GM18870 (cell line): ENCODE results near the gene CCDC50.

Source experiments
- ATAC-seq: cut with Tn5 transposase; IDR thresholded peaks from one replicate; pipeline ENCODE4 v1.9.1; 2021; ENCODE audit warnings: moderate library complexity; ENCODE audit not compliant: unreplicated experiment

The CCDC50 gene

DNA sequence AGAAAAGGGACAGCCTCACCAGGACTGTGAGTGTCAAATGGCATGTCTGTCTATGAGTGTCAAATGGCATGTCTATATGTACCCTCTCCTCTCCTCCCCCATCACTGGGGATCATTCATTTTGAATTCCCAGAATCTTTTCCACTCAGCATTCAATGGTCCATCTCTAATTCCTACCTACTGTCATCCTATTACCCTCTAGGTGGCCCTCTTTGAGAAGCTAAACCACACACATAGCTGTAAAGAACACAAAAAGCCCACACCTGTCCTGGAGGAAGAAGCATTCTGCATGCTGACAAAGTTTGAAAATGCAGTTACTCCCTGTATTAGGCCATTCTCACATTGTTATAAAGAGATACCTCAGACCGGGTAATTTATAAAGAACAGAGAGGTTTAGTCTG, 85.5 kb downstream of the CCDC50 start:
- no peak for ATAC-seq

DNA sequence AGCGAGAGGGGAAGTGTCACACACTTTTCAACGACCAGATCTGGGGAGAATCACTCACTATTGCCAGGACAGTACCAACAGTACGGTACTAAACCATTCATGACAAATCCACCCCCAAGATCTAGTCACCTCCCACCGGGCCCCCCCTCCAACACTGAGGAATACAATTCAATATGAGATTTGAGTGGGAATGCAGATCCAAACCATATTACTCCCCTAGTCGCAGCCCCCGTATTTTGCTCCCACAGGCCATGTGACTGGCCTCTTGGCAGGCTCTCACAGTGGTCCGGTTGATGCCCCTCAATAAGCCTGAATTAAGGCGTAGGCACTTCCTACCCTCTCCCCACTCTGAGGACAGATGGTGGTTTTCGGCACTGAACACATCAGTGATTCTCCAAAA, 86.4 kb downstream of the CCDC50 start:
- no peak for ATAC-seq

DNA sequence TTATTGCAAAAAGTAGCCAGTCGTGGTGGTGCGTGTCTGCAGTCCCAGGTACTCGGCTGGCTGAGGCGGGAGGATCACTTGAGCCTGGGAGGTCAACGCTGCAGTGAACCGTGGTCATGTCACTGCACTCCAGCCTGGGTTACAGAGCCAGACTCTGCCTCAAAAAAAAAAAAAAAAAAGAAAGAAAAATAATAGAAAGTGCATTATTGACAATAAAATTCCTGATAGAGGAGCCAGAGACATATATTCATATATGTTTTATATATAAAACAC, 88.2 kb downstream of the CCDC50 start:
- ATAC-seq: no peak

DNA sequence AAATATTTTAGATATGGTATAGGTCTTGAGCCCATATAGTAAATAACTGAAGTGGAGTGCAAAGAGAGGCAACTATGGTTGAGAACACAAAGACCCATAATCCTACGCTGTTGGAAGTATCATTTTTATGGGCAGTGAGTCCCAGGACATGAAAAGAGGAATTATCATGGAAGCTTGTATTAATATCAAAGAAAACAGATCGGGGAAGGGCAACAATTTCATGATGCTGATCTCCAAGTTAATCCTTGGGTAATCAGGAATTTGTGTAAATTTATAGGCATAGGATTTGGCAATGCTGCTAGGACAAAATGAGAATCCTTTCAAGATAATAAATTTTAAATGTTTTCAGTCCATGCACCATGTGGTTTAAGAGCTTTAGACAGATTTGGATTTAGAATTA, 91.6 kb downstream of the CCDC50 start:
- no peak for ATAC-seq

DNA sequence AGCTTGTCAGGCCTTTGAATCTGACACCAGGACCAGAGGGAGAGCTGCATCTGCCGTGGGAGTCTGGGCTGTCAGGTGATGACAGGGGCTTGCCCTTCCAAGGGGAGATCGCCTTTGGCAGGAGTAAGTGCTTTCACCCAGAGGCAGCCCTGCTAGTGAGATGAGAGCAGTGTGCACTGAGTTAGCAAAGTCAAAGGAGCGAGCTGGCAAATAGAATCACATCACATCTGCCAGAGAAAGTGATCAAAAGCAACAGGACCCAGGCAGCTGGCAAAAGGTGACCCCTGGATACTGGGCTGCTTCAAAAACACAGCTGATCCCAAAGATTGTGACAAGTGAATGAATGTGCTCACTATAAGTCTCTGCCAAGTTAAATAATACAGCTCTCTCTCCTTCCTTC, 95.7 kb downstream of the CCDC50 start:
- no peak for ATAC-seq

DNA sequence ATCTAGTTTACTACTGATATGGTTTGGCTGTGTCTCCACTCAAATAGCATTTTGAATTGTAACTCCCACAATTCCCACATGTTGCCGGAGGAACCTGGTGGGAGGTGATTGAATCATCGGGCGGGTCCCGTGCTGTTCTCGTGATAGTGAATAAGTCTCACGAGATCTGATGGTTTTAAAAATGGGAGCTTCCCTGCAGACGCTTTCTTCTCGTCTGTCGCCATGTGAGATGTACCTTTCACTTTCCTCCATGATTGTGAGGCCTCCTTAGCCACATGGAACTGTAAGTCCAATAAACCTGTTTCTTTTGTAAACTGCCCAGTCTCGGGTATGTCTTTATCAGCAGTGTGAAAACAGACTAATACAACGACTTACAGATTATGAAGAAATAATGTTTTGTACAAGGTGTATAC, 96.1 kb downstream of the CCDC50 start:
- no peak for ATAC-seq

DNA sequence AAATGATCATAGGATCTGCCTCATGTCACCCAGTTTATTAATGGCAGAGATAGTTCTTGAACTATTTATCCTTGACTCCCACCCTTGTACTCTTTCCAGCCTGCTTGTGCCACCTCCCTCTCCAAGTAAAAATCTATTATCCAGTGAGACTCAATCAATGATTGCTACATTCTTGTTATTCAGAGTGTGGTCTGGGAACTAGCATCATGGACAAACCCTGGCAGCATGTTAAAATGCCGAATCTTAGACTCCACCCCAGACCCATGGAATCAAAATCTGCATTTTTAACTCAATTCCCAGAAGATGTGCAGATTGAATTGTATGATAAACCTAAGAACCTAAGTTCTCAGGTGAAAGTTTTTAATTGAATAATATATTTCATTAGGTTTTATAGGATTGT, 97.1 kb downstream of the CCDC50 start:
- ATAC-seq: no peak

DNA sequence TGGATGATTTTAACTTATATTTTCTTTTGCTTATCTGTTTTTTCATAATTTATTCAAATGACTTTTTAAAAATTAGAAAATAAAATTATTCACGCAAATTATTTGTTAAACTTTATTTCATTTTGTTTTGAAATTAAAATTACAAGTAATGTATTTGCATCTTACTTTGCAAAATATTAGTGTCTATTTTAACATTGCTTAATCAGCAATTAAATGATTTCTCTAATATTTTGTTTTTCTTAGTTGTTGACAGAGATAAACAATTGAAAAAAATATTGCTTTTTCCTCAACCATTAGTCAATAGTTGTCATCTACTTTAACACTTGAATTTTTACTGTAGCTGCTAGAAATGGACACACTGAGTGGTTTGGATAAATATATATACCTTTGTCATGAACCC, 99.0 kb downstream of the CCDC50 start:
- ATAC-seq: no peak

DNA sequence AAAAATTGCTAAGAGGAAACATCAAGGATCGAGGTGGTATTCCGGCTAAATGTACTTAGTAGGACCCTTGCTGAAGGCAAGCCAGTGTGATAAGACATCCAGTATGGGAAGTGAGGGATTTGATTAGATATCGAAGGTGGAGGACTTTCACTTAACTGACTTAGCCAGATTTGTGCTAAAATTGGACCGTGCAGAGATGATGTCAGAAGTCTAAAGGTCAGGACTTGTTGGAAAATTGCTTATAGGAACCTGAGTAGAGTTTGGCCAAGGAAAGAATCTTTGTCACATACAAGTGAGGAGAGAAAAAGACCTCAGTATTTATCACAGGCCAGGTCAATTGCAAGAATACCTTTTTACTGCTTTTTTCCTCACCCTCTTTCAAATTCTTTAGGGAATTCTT, 100.9 kb downstream of the CCDC50 start:
- no peak for ATAC-seq

DNA sequence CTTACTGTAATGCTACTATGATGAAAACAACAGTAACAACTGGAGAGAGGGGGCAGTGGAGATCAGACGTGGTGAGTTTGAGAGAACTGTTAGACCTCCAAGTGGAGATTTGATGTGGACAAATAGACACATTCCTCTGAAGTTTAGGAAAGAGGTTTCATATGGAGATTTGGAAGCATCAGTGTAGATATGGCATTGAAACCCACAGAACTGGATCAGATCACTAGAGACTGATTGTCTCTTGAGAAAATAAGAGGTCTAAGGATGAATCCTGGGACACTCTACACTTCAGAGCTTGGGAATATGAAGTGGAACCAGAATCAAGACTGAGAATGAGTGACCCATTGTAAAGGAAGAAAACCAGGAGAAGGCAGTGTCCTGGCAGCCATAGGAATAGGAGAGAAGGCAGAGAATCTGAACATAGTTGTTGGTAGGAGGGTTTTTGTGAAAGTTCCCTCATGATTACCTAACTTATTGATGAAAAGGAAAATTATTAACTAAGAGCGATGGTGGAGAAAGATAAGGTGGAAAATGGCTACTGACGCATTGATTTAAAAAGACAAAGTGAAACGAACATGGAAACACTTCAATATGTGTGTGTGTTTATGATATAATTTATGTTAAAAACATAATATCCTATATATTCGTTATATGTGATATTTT, 102.1 kb downstream of the CCDC50 start:
- ATAC-seq: no peak

DNA sequence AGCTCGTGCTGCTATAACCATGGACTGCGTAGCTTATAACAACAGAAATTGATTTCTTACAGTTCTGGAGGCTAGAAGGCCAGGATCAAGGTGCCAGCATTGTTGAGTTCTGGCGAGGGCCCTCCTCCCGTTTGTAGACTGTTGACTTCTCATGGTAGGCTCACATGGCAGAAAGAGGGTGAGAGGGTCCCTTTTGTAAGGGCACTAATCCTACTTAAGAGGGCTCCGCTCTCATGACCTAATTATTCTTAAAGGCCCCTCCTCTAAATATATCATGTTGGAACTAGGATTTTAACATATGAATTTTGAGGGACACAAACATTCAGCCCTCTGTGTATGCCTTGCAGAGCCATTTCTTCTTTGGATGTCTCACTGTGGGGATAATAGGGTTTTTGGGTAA, 103.0 kb downstream of the CCDC50 start:
- ATAC-seq: no peak

DNA sequence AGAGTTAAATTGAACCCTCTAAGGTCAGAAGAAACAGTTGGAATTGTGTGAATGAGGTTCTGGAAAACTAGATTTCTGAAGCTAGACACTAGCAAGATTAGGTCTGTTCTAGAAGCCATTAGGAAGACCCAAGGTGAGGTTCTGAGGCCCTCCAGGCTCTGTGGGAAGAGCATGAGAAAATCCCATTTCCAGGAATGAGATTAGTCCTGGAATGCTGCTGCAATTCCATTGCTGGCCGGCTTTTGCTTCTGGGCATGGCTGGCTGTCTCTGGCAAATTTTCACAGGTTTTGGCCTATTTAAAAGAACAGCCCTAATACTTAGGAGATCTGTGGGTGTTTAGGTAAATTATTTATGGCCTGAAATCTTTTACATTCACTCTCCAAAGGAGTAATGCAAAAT, 104.8 kb downstream of the CCDC50 start:
- ATAC-seq: no peak

DNA sequence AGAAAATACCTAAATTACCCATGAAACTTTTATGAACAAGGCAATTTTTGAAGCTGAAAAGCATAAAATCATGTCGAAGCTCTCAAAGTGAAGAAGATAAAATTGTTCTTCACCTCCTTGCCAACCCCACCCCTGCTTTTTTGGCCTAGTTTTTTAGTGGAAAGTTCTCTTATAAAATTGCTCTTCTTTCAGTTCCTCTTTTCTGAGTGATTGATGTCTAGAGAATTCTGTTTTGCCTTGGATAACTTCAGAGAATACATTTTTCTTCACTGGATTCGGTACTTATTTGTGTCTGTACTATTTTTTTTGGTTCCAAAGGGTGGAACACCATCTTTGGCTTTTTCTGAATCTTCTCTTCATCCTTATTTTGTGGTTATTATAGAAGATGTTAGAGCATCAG, 106.8 kb downstream of the CCDC50 start:
- ATAC-seq: no peak

DNA sequence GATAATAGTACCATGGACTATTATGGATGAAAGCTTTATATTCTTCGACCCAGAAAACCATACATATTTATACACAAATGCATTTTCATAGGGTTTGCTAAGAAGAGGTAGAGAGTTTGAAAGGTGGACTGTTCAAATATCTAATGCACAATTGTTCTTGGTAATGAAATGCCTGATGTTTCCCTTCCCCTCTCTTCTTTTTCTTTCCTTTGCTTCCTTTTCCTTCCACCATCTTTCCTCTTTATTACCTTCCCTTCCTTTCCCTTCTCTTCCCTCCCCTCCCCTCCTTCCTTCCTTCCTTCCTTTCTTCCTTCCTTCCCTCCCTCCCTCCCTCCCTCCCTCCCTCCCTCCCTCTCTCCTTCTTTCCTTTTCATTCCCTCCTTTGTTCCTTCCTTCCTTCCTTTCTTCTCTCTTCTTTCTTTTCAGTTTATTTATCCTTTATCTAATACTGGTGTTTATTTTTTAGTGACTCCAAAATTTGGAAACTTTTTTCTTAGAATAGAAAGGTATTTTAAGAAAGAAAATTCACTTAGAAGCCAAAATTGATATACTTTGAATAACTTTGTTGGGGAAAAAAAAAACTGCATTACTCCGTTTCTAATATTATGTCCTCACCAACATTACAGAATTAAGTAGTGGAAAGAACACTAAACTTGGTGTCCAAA, 109.1 kb downstream of the CCDC50 start:
- no peak for ATAC-seq

DNA sequence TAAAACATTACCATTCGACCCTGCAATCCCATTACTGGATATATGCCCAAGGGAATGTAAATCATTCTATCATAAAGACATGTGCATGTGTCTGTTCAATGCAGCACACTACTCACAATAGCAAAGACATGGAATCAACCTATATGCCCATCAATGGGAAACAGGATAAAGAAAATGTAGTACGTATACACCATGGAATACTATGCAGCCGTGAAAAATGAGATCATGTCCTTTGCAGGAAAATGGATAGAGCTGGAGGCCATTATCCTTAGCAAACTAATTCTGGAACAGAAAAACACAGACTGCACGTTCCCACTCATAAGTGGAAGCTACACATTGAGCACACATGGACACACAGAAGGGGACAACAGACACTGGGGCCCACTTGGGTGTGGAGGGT, 111.3 kb downstream of the CCDC50 start:
- no peak for ATAC-seq

DNA sequence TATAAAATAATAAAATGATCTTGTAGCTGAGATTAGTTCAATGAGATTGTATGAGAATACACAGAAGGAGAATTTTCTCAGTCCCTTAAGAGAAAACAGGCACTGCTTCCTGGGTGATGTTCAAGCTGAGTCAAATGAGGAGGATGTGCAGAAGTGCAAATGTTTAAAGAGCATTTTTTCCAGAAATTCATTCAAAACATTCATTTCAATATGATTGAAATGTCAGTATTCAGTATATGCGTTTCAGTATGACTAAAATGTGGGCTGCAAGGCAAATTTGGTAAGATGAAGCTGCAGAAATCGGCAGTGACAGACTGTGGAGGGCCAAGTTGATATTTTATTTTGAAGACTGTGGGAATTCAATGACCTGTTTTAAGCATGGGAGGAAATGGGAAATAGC, 112.5 kb downstream of the CCDC50 start:
- no peak for ATAC-seq

DNA sequence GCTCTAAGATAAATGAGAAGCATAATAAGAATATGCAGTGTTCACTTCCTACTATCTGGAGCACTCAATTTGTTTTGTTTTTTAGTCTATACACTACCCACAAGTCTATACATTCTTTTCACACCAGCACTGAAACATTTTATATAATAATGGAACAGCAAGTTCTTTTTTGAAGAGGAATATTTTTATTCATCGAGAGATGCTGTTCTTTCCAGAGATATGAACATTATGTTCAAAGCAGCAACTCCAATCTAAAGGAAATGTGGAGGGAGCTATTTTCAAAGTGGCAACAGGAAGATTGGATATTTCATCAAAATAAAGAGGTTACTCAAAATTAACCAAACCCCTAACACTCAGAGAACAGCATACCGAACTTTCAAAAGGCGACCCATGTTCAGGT, 115.4 kb downstream of the CCDC50 start:
- ATAC-seq: no peak
